ENCODE measurements around the gene CMTM1.

The CMTM1 gene

GRCh38 chr16:66576296-66576695, 10.1 kb downstream of the CMTM1 start:
- Histone ChIP-seq H3F3A (ENCODE audit: control insufficient read depth, insufficient read depth) (no peaks in the 10 kb centered on the region), H3K4me2 (ENCODE audit: low read length) (no peak overlapping the region)

DNA sequence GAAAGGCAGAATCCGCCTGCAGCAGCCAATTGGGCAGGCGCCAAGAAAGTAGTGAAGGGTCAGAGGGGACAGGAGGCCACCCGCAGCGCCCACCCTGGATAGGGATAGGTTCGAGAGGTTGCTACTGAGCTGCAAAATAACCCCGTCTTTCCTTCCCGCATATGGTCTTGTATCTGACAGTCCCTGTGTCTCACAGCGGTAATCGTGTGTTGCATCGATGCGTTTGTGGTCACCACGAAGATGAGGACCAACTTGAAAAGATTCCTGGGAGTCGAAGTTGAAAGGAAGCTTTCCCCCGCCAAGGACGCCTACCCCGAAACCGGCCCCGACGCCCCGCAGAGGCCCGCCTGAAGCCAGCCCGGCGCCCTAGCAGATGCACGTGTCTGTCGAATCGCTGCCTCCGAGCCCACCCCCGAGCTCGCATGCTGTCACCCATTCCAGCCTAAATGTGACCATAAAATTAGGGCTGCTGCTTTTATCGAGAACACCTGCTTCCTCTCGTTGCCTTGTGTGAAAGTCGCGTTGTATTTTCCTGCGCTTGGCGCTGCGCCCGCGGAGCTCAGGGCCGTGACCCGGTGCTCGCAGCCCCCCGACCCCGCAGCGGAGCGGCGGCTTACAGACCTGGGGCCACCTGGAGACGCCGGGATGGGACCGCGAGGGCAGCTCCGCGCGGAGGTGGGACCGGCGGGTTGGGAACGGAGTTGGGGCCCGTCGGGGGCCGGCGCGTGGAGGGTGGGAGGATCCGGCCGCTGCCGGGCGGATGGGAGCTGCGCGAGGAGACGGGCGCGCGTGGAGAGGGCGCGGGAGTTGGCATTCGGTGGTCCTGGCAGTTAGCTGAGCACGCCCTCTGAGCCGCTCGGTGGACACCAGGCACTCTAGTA, 12.7 kb downstream of the CMTM1 start, which contains the start of gene CMTM2:
Gene CMTM2, plus strand, starts transcription at position 813 of the 881 bp plus-strand sequence. CDS start 145 bp downstream, outside the sequence.
- no peaks in the 10 kb centered on the region for H3F3A ChIP-seq (ENCODE audit: control insufficient read depth, insufficient read depth)
- no peaks in the 10 kb centered on the region for H3K4me1 ChIP-seq (ENCODE audit: control insufficient read depth, low read length)
- no peak within 1 kb of the TSS for H3K4me3 ChIP-seq (ENCODE audit: low read length)
- H3K4me2 ChIP-seq (ENCODE audit: low read length) = no peak within 1 kb of the TSS
- 0 out of 2 replicates have a peak, but pooled peaks cover 2% of the 10 kb centered on the region for H3K27me3 ChIP-seq (ENCODE audit: control insufficient read depth, low read length)
- no peaks in the 10 kb centered on the region for H4K20me1 ChIP-seq (ENCODE audit: control insufficient read depth, insufficient read depth, low read depth, low read length)
- H3K9me3 ChIP-seq (ENCODE audit: control insufficient read depth, insufficient read depth, low read length) = no peaks in the 10 kb centered on the region
- no peaks in the 10 kb centered on the region for H3K9me2 ChIP-seq (replicated peaks; ENCODE audit: control insufficient read depth, low read length)
- H3K27ac ChIP-seq (ENCODE audit: low read depth, low read length) = no peak within 1 kb of the TSS
- TF ChIP-seq EZH2phosphoT487 (IDR thresholded peaks at IDR 0.05; ENCODE audit: borderline replicate concordance, low read length) (no peak), CTCF (IDR thresholded peaks at IDR 0.05; ENCODE audit: low read depth, low read length, poor library complexity, severe bottlenecking) (no peak)
- H3K36me3 ChIP-seq (ENCODE audit: control insufficient read depth, low read length) = no peaks in the 10 kb centered on the region
- no peaks in the 10 kb centered on the region for H3K79me2 ChIP-seq (ENCODE audit: control insufficient read depth, low read length)

More at GRCh38 chr16:66576296-66576695, 10.1 kb downstream of the CMTM1 start:
- H3K9me2 ChIP-seq (replicated peaks; ENCODE audit: control insufficient read depth, low read length) = no peaks in the 10 kb centered on the region
- H4K20me1 ChIP-seq (ENCODE audit: control insufficient read depth, insufficient read depth, low read depth, low read length) = no peaks in the 10 kb centered on the region
- H3K9me3 ChIP-seq (ENCODE audit: control insufficient read depth, insufficient read depth, low read length) = no peaks in the 10 kb centered on the region
- no peaks in the 10 kb centered on the region for H3K36me3 ChIP-seq (ENCODE audit: control insufficient read depth, low read length)
- TF ChIP-seq CTCF (IDR thresholded peaks at IDR 0.05; ENCODE audit: low read depth, low read length, poor library complexity, severe bottlenecking) (no peak), EZH2phosphoT487 (IDR thresholded peaks at IDR 0.05; ENCODE audit: borderline replicate concordance, low read length) (no peak)
- no peak overlapping the region for H3K4me3 ChIP-seq (ENCODE audit: low read length)
- no peaks in the 10 kb centered on the region for H3K27me3 ChIP-seq (ENCODE audit: control insufficient read depth, low read length)
- no peaks in the 10 kb centered on the region for H3K79me2 ChIP-seq (ENCODE audit: control insufficient read depth, low read length)
- no peak overlapping the region for H3K27ac ChIP-seq (ENCODE audit: low read depth, low read length)
- no peaks in the 10 kb centered on the region for H3K4me1 ChIP-seq (ENCODE audit: control insufficient read depth, low read length)

- Histone ChIP-seq H3K9me2 (replicated peaks; ENCODE audit: control insufficient read depth, low read length) (no peaks in the 10 kb centered on the region), H3K9me3 (ENCODE audit: control insufficient read depth, insufficient read depth, low read length) (no peaks in the 10 kb centered on the region), H3K79me2 (ENCODE audit: control insufficient read depth, low read length) (no peaks in the 10 kb centered on the region), H3F3A (ENCODE audit: control insufficient read depth, insufficient read depth) (no peaks in the 10 kb centered on the region), H3K4me1 (ENCODE audit: control insufficient read depth, low read length) (peaks cover 3% of the 10 kb centered on the region; the same call in 1 of the 2 replicates), H3K4me3 (ENCODE audit: low read length) (no peak overlapping the region), H3K36me3 (ENCODE audit: control insufficient read depth, low read length) (no peaks in the 10 kb centered on the region), H3K4me2 (ENCODE audit: low read length) (no peak overlapping the region), H3K27me3 (ENCODE audit: control insufficient read depth, low read length) (0 out of 2 replicates have a peak, but pooled peaks cover 2% of the 10 kb centered on the region), H3K27ac (ENCODE audit: low read depth, low read length) (no peak overlapping the region), H4K20me1 (ENCODE audit: control insufficient read depth, insufficient read depth, low read depth, low read length) (no peaks in the 10 kb centered on the region)
- TF ChIP-seq CTCF (IDR thresholded peaks at IDR 0.05; ENCODE audit: low read depth, low read length, poor library complexity, severe bottlenecking) (no peak), EZH2phosphoT487 (IDR thresholded peaks at IDR 0.05; ENCODE audit: borderline replicate concordance, low read length) (no peak)
These were observed 14.5 kb downstream of the CMTM1 start for GRCh38 chr16:66580605-66581209.
